ENCODE results near the gene BCKDHB.

BCKDHB gene

DNA sequence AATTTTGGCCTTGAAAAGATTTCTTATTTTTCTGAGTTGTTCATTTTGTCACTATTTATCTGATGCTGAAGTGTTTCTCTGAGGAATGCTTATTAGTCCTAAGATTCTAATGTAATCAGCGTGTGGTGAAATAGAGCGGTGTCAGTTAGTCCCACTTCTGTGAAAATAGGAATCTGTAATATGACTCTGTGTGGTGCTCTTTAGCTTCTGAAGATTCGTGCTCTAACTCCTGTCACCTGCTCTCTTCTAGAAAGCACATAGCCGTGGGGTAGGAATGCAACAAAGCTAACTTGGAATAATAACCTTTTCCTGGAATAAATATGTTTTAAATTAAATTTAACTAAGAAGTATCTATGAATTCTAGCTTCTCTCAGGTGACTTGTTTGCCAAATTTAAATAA lies 90.4 kb downstream of the BCKDHB start:
- H3K4me2 ChIP-seq (ENCODE audit: low read length): no peak overlapping the region
- no peak overlapping the region for H2AFZ ChIP-seq (ENCODE audit: insufficient read depth, low read length, poor library complexity)
- no peaks in the 10 kb centered on the region for H3K79me1 ChIP-seq (ENCODE audit: low read length)
- H2BK12ac ChIP-seq (ENCODE audit: low read length): no peak overlapping the region
- no peak overlapping the region for H2BK120ac ChIP-seq (ENCODE audit: insufficient read depth, low read length, poor library complexity)
- H3K4me1 ChIP-seq (ENCODE audit: control insufficient read depth in 1 of 2, insufficient read depth in 2 of 2, low read length in 2 of 2): no peaks in the 10 kb centered on the region
- H2BK5ac ChIP-seq (ENCODE audit: low read depth, low read length, poor library complexity): no peak overlapping the region
- no peak overlapping the region for H3K23ac ChIP-seq (ENCODE audit: low read length)
- no peaks in the 10 kb centered on the region for H3K36me3 ChIP-seq (ENCODE audit: control insufficient read depth in 1 of 2, insufficient read depth in 2 of 2, low read length in 2 of 2)
- no peak overlapping the region for H3K18ac ChIP-seq (ENCODE audit: low read length)
- no peak for DNase-seq
- H3K14ac ChIP-seq (ENCODE audit: low read length): no peak overlapping the region
- no peak overlapping the region for H4K8ac ChIP-seq (ENCODE audit: low read depth, low read length)
- no peak overlapping the region for H3K4me3 ChIP-seq (ENCODE audit: low read depth, low read length)
- no CpG with 5 or more reads among the region's 4 CpGs for WGBS (ENCODE audit: extremely low coverage, insufficient coverage, insufficient read length)
- H3K4ac ChIP-seq (ENCODE audit: low read depth, low read length): no peak overlapping the region
- no peak overlapping the region for H2AK5ac ChIP-seq (ENCODE audit: low read length)
- H3K27ac ChIP-seq (ENCODE audit: low read depth, low read length): no peak overlapping the region
- H3K9me3 ChIP-seq (ENCODE audit: insufficient read depth, low read depth, low read length): no peaks in the 10 kb centered on the region
- no peak overlapping the region for H4K91ac ChIP-seq (ENCODE audit: low read depth, low read length)
- no peak overlapping the region for H4K12ac ChIP-seq (ENCODE audit: low read depth, low read length)
- no peak overlapping the region for H3K9ac ChIP-seq (ENCODE audit: low read length)
- no peaks in the 10 kb centered on the region for H3K27me3 ChIP-seq (ENCODE audit: insufficient read depth, low read length)
- no peaks in the 10 kb centered on the region for H3K79me2 ChIP-seq (ENCODE audit: control insufficient read depth, insufficient read depth, low read length, poor library complexity)

DNA sequence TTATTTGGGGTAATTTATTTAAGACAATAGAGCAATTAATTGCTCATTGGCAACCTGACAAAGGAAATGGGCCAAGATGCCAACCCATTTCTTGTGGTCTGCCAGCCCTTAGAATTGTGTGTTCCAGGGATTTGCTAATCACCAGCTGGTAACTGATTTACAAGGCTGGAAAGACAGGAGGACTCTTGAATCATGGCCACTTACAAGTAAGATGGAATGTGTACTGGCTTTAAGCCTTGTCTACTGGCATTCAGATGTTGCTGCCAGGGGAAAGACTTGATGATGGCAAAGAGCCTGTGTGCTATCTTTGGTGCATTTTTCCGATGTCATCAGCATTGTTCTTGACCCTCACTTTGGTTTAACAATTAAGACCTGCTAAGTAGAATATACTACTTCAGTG lies 91.0 kb downstream of the BCKDHB start:
- WGBS (ENCODE audit: extremely low coverage, insufficient coverage, insufficient read length): no CpG with 5 or more reads among the region's 1 CpG
- no peak overlapping the region for H2BK120ac ChIP-seq (ENCODE audit: insufficient read depth, low read length, poor library complexity)
- no peak overlapping the region for H4K12ac ChIP-seq (ENCODE audit: low read depth, low read length)
- H2AK5ac ChIP-seq (ENCODE audit: low read length): no peak overlapping the region
- no peak overlapping the region for H3K9ac ChIP-seq (ENCODE audit: low read length)
- no peak overlapping the region for H4K8ac ChIP-seq (ENCODE audit: low read depth, low read length)
- H2AFZ ChIP-seq (ENCODE audit: insufficient read depth, low read length, poor library complexity): no peak overlapping the region
- no peak overlapping the region for H2BK5ac ChIP-seq (ENCODE audit: low read depth, low read length, poor library complexity)
- no peak overlapping the region for H3K18ac ChIP-seq (ENCODE audit: low read length)
- H3K23ac ChIP-seq (ENCODE audit: low read length): no peak overlapping the region
- no peak overlapping the region for H3K4ac ChIP-seq (ENCODE audit: low read depth, low read length)
- H3K4me2 ChIP-seq (ENCODE audit: low read length): no peak overlapping the region
- no peaks in the 10 kb centered on the region for H3K36me3 ChIP-seq (ENCODE audit: control insufficient read depth in 1 of 2, insufficient read depth in 2 of 2, low read length in 2 of 2)
- H3K4me3 ChIP-seq (ENCODE audit: low read depth, low read length): no peak overlapping the region
- DNase-seq: no peak
- H3K27ac ChIP-seq (ENCODE audit: low read depth, low read length): no peak overlapping the region
- no peaks in the 10 kb centered on the region for H3K79me1 ChIP-seq (ENCODE audit: low read length)
- no peak overlapping the region for H2BK12ac ChIP-seq (ENCODE audit: low read length)
- no peaks in the 10 kb centered on the region for H3K27me3 ChIP-seq (ENCODE audit: insufficient read depth, low read length)
- no peak overlapping the region for H3K14ac ChIP-seq (ENCODE audit: low read length)
- no peak overlapping the region for H4K91ac ChIP-seq (ENCODE audit: low read depth, low read length)
- H3K4me1 ChIP-seq (ENCODE audit: control insufficient read depth in 1 of 2, insufficient read depth in 2 of 2, low read length in 2 of 2): no peaks in the 10 kb centered on the region
- H3K9me3 ChIP-seq (ENCODE audit: insufficient read depth, low read depth, low read length): no peaks in the 10 kb centered on the region
- H3K79me2 ChIP-seq (ENCODE audit: control insufficient read depth, insufficient read depth, low read length, poor library complexity): no peaks in the 10 kb centered on the region

- H4K91ac ChIP-seq (ENCODE audit: low read depth, low read length): no peak overlapping the region
- no peak overlapping the region for H3K4me2 ChIP-seq (ENCODE audit: low read length)
- no peak overlapping the region for H2AK5ac ChIP-seq (ENCODE audit: low read length)
- H3K9me3 ChIP-seq (ENCODE audit: insufficient read depth, low read depth, low read length): no peaks in the 10 kb centered on the region
- no peak overlapping the region for H3K4ac ChIP-seq (ENCODE audit: low read depth, low read length)
- no peak overlapping the region for H2BK12ac ChIP-seq (ENCODE audit: low read length)
- H3K27ac ChIP-seq (ENCODE audit: low read depth, low read length): no peak overlapping the region
- no peak for DNase-seq
- no CpG with 5 or more reads among the region's 4 CpGs for WGBS (ENCODE audit: extremely low coverage, insufficient coverage, insufficient read length)
- H2BK5ac ChIP-seq (ENCODE audit: low read depth, low read length, poor library complexity): no peak overlapping the region
- H2BK120ac ChIP-seq (ENCODE audit: insufficient read depth, low read length, poor library complexity): no peak overlapping the region
- H4K12ac ChIP-seq (ENCODE audit: low read depth, low read length): no peak overlapping the region
- H3K79me1 ChIP-seq (ENCODE audit: low read length): no peaks in the 10 kb centered on the region
- H3K9ac ChIP-seq (ENCODE audit: low read length): no peak overlapping the region
- H3K23ac ChIP-seq (ENCODE audit: low read length): no peak overlapping the region
- no peak overlapping the region for H4K8ac ChIP-seq (ENCODE audit: low read depth, low read length)
- H2AFZ ChIP-seq (ENCODE audit: insufficient read depth, low read length, poor library complexity): no peak overlapping the region
- no peak overlapping the region for H3K14ac ChIP-seq (ENCODE audit: low read length)
- H3K79me2 ChIP-seq (ENCODE audit: control insufficient read depth, insufficient read depth, low read length, poor library complexity): no peaks in the 10 kb centered on the region
- no peak overlapping the region for H3K18ac ChIP-seq (ENCODE audit: low read length)
- H3K4me1 ChIP-seq (ENCODE audit: control insufficient read depth in 1 of 2, insufficient read depth in 2 of 2, low read length in 2 of 2): no peaks in the 10 kb centered on the region
- H3K27me3 ChIP-seq (ENCODE audit: insufficient read depth, low read length): no peaks in the 10 kb centered on the region
- H3K4me3 ChIP-seq (ENCODE audit: low read depth, low read length): no peak overlapping the region
- no peaks in the 10 kb centered on the region for H3K36me3 ChIP-seq (ENCODE audit: control insufficient read depth in 1 of 2, insufficient read depth in 2 of 2, low read length in 2 of 2)
Observed at GRCh38 chr6:80197986-80198385, 91.5 kb downstream of the BCKDHB start.

- no peak overlapping the region for H2AK5ac ChIP-seq (ENCODE audit: low read length)
- H2BK5ac ChIP-seq (ENCODE audit: low read depth, low read length, poor library complexity): no peak overlapping the region
- no peaks in the 10 kb centered on the region for H3K79me2 ChIP-seq (ENCODE audit: control insufficient read depth, insufficient read depth, low read length, poor library complexity)
- H3K79me1 ChIP-seq (ENCODE audit: low read length): no peaks in the 10 kb centered on the region
- H4K91ac ChIP-seq (ENCODE audit: low read depth, low read length): no peak overlapping the region
- no peak for DNase-seq
- H3K9ac ChIP-seq (ENCODE audit: low read length): no peak overlapping the region
- no CpG with 5 or more reads among the region's 1 CpG for WGBS (ENCODE audit: extremely low coverage, insufficient coverage, insufficient read length)
- no peak overlapping the region for H2BK12ac ChIP-seq (ENCODE audit: low read length)
- H3K23ac ChIP-seq (ENCODE audit: low read length): no peak overlapping the region
- H2AFZ ChIP-seq (ENCODE audit: insufficient read depth, low read length, poor library complexity): no peak overlapping the region
- H3K27me3 ChIP-seq (ENCODE audit: insufficient read depth, low read length): no peaks in the 10 kb centered on the region
- H3K4me1 ChIP-seq (ENCODE audit: control insufficient read depth in 1 of 2, insufficient read depth in 2 of 2, low read length in 2 of 2): no peaks in the 10 kb centered on the region
- H3K36me3 ChIP-seq (ENCODE audit: control insufficient read depth in 1 of 2, insufficient read depth in 2 of 2, low read length in 2 of 2): no peaks in the 10 kb centered on the region
- H4K12ac ChIP-seq (ENCODE audit: low read depth, low read length): no peak overlapping the region
- no peak overlapping the region for H3K18ac ChIP-seq (ENCODE audit: low read length)
- no peak overlapping the region for H2BK120ac ChIP-seq (ENCODE audit: insufficient read depth, low read length, poor library complexity)
- no peaks in the 10 kb centered on the region for H3K9me3 ChIP-seq (ENCODE audit: insufficient read depth, low read depth, low read length)
- H3K4me2 ChIP-seq (ENCODE audit: low read length): no peak overlapping the region
- H4K8ac ChIP-seq (ENCODE audit: low read depth, low read length): no peak overlapping the region
- H3K4me3 ChIP-seq (ENCODE audit: low read depth, low read length): no peak overlapping the region
- H3K27ac ChIP-seq (ENCODE audit: low read depth, low read length): no peak overlapping the region
- no peak overlapping the region for H3K4ac ChIP-seq (ENCODE audit: low read depth, low read length)
- no peak overlapping the region for H3K14ac ChIP-seq (ENCODE audit: low read length)
Observed at GRCh38 chr6:80203283-80203682, 96.8 kb downstream of the BCKDHB start.
